Glomerular visceral epithelial cell (primary cell): Measurements from ENCODE around the gene CDK14.
"Not testable (repeated sequence)": the region's sequence is repeated elsewhere in the genome, so short reads cannot be mapped to it uniquely, and the experiment has no call there.

Experiments
- DNase-seq: peaks from one replicate; pipeline ENCODE4 v3.0.0-alpha.2; 2016; ENCODE audit errors: extremely low spot score

Gene CDK14

GRCh38 chr7:90719155-90719554 lies 123.0 kb downstream of the CDK14 start:
- no peak for DNase-seq

DNA sequence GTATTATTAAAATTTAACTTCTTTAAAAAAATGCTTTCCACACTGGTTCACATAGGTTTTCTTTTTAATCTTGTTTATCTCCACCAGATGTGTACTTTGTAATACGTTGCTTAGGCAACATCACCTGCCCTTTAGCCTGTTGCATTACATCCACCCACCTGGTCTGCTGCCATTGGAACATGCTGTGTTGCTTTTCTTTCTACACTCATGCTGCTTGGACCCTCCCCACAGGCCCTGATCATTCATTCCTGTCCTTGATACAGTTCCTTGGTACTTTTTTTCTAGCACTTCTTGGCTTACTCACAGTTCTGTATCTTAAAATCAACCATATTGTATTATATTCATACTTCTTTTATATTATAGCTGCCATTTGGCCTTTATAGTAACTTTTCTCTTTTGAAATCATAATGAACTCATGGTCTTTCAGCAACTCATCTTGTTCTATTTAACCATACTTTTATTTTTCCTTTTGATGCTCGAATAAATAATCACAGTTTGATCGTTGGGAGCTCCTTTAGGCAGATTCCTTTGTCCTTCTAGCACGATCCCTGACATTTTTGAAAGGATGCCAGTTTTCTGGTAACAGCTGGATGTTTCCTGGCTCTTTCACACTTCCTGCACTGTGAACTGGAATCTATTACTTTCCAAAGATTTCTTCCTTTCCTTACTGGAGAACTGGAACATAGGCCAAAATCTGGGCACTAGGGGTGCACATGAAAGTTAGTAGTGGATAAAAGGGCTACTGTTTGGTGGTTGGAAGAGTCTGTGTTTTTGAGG lies 125.1 kb downstream of the CDK14 start:
- peak; percentile 52 for DNase-seq

DNA sequence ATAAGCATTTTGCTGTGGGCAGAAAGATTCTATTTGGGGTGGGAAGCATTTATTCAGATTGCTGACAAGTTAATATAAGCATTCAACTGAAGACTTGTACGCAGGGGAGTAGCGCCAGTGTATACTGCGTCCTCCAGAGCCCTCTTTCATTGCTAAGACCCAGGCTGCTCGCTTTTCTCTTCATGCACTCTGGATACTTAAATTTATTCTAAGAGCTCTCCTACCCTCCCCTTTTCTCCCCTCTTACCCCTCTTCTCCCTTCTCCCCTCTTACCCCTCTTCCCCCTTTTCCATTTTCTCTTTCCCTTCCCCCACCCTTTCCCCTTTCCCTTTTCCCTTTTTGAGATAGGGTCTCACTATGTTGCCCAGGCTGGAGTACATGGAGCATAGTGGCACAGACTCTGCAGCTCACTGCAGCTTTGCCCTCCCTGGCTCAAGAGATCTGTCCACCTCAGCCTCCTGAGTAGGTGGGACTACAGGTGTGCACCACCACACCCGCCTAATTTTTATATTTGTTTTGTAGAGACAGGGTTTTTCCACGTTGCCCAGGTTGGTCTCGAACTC lies 125.8 kb downstream of the CDK14 start:
- no peak for DNase-seq

GRCh38 chr7:90723233-90723632 lies 127.1 kb downstream of the CDK14 start:
- DNase-seq = no peak

GRCh38 chr7:90723866-90724265 lies 127.7 kb downstream of the CDK14 start:
- peak; percentile 44 for DNase-seq

DNA sequence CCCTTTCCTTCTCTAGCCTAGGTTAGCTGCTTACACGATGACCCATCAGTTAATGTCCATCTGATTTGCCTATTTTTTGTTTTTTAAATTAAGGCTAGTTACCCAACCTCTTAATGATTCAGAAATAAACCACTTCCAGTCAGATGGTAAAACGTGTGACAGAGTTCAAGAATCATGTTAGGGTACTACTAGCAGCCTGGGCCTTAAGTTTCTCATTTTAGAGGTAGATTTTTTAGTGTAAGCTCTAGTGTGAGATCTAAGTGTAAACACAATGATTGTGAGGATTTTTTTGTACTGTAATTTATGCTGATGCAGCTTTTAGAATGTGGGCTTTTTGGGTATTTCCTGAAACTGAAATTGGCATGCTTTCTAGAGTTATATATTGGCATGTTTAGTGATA lies 130.0 kb downstream of the CDK14 start:
- no peak for DNase-seq

- no peak for DNase-seq
Observed at GRCh38 chr7:90726623-90727022, 130.5 kb downstream of the CDK14 start.

GRCh38 chr7:90727412-90727811 lies 131.3 kb downstream of the CDK14 start:
- no peak for DNase-seq

DNA sequence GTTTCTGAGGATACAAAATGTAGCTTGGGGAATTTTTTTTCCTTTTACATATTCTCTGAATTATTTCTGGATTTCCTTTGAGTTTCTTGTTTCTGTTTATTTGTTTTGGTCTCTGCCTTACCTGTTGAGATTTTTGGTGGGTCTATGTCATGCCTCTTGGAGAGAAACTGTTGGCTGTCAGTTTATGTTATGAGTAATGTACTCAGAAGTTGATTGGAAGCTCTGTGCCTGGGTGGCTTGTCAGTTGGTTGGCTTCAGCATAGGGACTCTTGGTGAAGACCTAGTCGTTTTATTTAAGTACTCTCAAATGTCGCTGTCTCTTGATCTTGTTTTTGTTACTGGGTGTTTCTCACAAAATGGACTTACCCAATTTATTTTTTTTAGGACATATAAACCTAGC lies 132.4 kb downstream of the CDK14 start:
- no peak for DNase-seq

DNA sequence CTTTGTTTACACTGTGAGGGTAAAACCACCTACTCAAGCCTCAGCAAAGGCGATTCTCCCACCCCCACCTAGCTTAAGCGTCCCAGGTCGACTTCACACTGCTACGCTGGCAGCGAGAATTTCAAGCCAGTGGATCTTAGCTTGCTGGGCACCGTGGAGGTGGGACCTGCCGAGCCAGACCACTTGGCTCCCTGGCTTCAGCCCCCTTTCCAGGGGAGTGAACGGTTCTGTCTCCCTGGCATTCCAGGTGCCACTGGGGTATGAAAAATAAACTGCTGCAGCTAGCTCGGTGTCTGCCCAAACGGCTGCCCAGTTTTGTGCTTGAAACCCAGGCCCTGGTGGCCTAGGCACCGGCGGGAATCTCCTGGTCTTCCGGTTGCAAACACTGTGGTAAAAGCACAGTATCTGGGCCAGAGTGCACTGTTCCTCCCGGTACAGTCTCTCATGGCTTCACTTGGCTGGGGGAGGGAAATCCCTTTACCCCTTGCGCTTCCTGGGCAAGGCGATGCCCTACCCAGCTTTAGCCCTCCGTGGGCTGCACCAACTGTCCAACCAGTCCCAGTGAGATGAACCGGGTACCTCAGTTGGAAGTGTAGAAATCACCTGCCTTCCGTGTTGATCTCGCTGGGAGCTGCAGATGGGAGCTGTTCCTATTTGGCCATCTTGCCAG lies 139.6 kb downstream of the CDK14 start:
- DNase-seq = not testable (repeated sequence)

DNA sequence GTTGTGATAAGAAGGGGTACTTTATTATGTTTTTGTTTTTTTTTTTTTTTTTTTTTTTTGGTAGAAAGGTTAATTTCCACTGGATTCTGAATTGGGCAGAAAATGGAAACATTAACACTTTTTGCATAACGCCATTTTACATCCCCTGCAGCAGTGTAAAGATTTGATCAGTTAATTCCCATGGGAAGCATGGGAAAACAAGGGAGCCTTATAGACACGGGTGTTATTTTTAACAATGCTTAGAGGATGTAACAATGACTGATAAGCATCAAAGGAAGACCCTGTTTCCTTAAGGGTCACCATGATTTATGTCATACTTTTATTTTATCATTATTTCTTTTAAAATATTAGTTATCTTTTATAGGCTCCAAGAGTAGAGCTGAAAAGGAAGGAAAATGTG lies 140.2 kb downstream of the CDK14 start:
- no peak for DNase-seq

GRCh38 chr7:90736968-90737939 lies 141.1 kb downstream of the CDK14 start:
- no peak for DNase-seq

DNA sequence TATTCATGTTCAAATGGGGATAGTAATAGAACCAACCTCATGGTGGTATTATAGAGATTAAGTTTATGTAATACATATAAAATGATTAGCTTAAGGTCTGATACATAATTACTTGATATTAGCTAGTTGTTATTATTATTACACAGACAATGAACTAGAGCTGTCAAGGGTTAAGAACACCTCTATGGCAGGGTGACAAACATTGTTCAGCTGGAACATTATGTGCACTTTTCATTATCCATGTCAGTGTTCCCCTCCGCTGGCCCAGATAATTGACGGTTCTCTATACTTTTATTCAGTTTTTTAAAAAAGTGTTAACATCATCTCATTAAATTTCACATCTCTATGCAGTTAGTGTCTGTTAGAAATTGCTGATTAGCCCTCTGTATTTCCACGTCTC lies 142.1 kb downstream of the CDK14 start:
- no peak for DNase-seq

GRCh38 chr7:90739716-90740115 lies 143.6 kb downstream of the CDK14 start:
- DNase-seq = no peak

GRCh38 chr7:90740386-90740785 lies 144.3 kb downstream of the CDK14 start:
- DNase-seq = no peak

DNA sequence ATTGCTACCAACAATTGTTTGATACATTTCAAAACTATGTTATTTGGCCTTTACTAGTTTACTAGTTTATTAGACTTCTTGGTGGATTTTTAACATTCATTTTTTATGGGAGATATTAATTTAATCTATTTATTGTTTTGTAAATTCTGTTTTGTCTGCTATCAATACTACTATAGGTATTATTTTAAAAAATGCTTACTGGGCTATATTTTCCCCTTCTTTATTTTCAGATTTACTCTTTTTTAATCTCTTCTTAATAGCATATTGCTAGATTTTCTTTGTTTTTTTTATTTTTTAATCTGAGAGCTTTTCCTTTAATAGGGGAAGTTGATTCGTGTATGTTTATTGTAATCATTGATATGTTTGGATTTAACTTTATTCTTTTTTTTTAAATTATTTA lies 147.5 kb downstream of the CDK14 start:
- DNase-seq = no peak

DNA sequence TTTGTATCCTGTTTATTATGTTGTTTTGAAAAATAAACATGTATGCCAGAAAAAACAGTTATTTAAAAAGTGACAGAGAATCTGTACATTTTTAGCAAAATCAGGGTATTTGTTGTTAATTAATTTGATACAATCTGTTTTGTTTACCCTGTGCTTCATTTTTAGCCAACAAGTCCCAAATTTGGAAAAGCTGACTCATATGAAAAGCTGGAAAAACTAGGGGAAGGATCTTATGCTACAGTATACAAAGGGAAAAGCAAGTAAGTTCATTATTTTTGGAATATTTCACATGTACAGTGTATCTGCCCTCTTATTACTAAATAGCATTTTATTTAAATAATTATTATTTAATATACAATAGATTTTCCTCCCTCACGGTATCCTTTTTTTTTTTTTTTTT lies 151.4 kb downstream of the CDK14 start:
- no peak for DNase-seq

- DNase-seq = no peak
Observed at GRCh38 chr7:90749262-90749661, 153.1 kb downstream of the CDK14 start.

DNA sequence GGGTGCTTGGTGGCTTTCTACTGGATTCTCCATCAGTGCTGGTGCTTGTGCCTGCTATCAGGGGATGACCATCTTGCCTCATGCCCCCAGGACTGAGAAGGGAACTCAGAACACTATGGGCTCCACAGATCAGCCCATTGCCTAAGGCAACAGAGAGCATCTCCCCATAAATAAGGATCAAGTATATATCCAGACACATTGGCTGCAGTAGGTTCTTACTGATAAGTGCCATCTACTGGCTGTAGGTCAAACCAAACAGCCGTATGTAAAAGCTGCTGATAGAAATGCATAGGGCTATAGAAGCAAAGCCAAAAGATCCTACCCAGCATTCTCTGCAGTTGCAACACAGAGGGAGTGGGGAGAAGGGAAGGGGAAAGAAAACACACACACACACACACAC lies 153.7 kb downstream of the CDK14 start:
- no peak for DNase-seq

GRCh38 chr7:90751595-90751994 lies 155.5 kb downstream of the CDK14 start:
- no peak for DNase-seq

DNA sequence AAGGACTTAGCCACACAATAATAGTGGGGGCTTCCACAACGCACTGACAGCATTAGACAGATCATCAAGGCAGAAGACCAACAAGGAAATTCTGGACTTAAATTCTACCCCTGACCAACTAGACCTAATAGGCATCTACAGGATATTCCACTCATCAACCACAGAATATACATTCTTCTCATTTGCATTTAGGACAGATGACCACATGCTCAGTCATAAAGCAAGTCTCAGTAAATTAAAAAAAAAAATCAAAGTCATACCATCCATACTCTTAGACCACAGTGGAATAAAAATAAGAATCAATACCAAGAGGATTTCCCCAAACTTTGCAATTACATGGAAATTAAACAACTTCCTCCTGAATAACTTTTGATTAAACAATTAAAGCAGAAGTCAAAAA lies 155.9 kb downstream of the CDK14 start:
- no peak for DNase-seq

DNA sequence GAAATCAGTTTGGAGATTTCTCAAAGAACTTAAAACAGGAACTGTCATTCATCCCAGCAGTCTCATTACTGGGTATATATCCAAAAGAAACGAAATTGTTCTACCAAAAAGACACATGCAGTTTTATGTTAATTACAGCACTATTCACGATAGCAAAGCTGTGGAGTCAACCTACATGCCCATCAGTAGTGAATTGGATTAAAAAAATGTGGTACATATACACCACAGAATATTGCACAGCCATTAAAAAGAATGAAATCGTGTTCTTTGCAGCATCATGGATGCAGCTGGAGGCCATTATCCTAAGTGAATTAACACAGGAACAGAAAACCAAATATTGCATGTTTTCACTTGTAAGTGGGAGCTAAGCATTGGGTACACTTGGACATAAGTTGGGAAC lies 158.9 kb downstream of the CDK14 start:
- DNase-seq = no peak
